GM23338 (cell line): Measurements from ENCODE around the gene CNNM2. TPM values are rescaled to one million over a fixed set of nuclear protein-coding genes. Genes with fewer than 3 reads are reported as not detected.

Source experiments
- ATAC-seq: fragments of 200-7000 bp; cut with Tn5 transposase; 3 replicates; pipeline ENCODE4 v1.9.1; 2020
- DNase-seq: peaks from one replicate; pipeline ENCODE4 v3.0.0-alpha.2; 2015; ENCODE audit warnings: low spot score
- H2AFZ ChIP-seq: fragments of 200-600 bp; sonication (generic); 2 replicates; pipeline ENCODE4 v1.8.0; 2016; ENCODE audit warnings: antibody characterized with exemption, mild to moderate bottlenecking, moderate library complexity
- H3F3A ChIP-seq: fragments of 200-600 bp; sonication (generic); replicated peaks from 2 replicates; pipeline ENCODE4 v1.8.0; 2017; ENCODE audit warnings: antibody characterized with exemption, mixed run types, low read depth
- H3K27ac ChIP-seq: fragments of 200-600 bp; sonication (generic); 2 replicates; pipeline ENCODE4 v1.6.1; 2016; ENCODE audit warnings: low read depth
- H3K27me3 ChIP-seq: fragments of 200-600 bp; sonication (generic); 2 replicates; pipeline ENCODE4 v1.8.0; 2016; ENCODE audit warnings: mild to moderate bottlenecking, mixed run types, moderate library complexity; ENCODE audit not compliant: insufficient read depth
- H3K36me3 ChIP-seq: fragments of 200-600 bp; sonication (generic); 2 replicates; pipeline ENCODE4 v1.8.0; 2016; ENCODE audit warnings: mild to moderate bottlenecking; ENCODE audit not compliant: insufficient read depth
- H3K4me1 ChIP-seq: fragments of 200-600 bp; sonication (generic); 2 replicates; pipeline ENCODE4 v1.8.0; 2016; ENCODE audit warnings: mild to moderate bottlenecking, moderate library complexity; ENCODE audit not compliant: insufficient read depth
- H3K4me2 ChIP-seq: fragments of 200-600 bp; sonication (generic); 2 replicates; pipeline ENCODE4 v1.7.1; 2017; ENCODE audit warnings: mixed run types
- H3K4me3 ChIP-seq: fragments of 200-600 bp; sonication (generic); 2 replicates; pipeline ENCODE4 v1.6.1; 2016; ENCODE audit warnings: mixed run types
- H3K79me2 ChIP-seq: fragments of 200-600 bp; sonication (generic); replicated peaks from 2 replicates; pipeline ENCODE4 v1.8.0; 2017; ENCODE audit warnings: mild to moderate bottlenecking; ENCODE audit not compliant: insufficient read depth
- H3K9me2 ChIP-seq: fragments of 200-600 bp; sonication (generic); 2 replicates; pipeline ENCODE4 v1.8.0; 2017; ENCODE audit not compliant: insufficient read depth
- H4K20me1 ChIP-seq: fragments of 200-600 bp; sonication (generic); replicated peaks from 2 replicates; pipeline ENCODE4 v1.8.0; 2017; ENCODE audit warnings: mild to moderate bottlenecking; ENCODE audit not compliant: insufficient read depth
- H3K27ac Mint-ChIP-seq: 2 replicates; pipeline ENCODE4 v1.8.0; 2020; ENCODE audit warnings: inconsistent platforms, mild to moderate bottlenecking, moderate library complexity, mixed read lengths
- H3K27me3 Mint-ChIP-seq: 3 replicates; pipeline ENCODE4 v1.8.0; 2022; ENCODE audit warnings: low read depth, mild to moderate bottlenecking, moderate library complexity, mixed read lengths, inconsistent platforms; ENCODE audit not compliant: insufficient read depth, poor library complexity
- H3K36me3 Mint-ChIP-seq: 3 replicates; pipeline ENCODE4 v1.8.0; 2021; ENCODE audit warnings: low read depth, mild to moderate bottlenecking, inconsistent platforms, moderate library complexity, mixed read lengths
- H3K4me1 Mint-ChIP-seq: 3 replicates; pipeline ENCODE4 v1.8.0; 2020; ENCODE audit warnings: mild to moderate bottlenecking, inconsistent platforms, mixed read lengths
- H3K4me3 Mint-ChIP-seq: 3 replicates; pipeline ENCODE4 v1.8.0; 2021; ENCODE audit warnings: moderate library complexity, mild to moderate bottlenecking, inconsistent platforms, mixed read lengths
- H3K9me3 Mint-ChIP-seq: 3 replicates; pipeline ENCODE4 v1.8.0; 2020; ENCODE audit warnings: moderate library complexity, mild to moderate bottlenecking, inconsistent platforms, mixed read lengths
- CREB1 ChIP-seq: fragments of 250-450 bp; sonication (Bioruptor Pico); IDR thresholded peaks from 2 replicates; pipeline ENCODE4 v1.5.0; 2020; ENCODE audit warnings: low read depth, mild to moderate bottlenecking, moderate library complexity
- CTCF ChIP-seq, 2 experiments: fragments of 200-600 bp in 1 of 2; sonication (generic) in 1 of 2; conservative IDR thresholded peaks; 2 replicates each; pipeline versions ENCODE4 v1.5.1 to v1.6.1; 2016 to 2017; ENCODE audit warnings: antibody characterized with exemption in 2 of 2, low read depth in 2 of 2, mild to moderate bottlenecking in 2 of 2, moderate library complexity in 1 of 2
- ETS1 ChIP-seq: IDR thresholded peaks from 2 replicates; pipeline ENCODE4 v1.6.1; 2016; ENCODE audit warnings: antibody characterized with exemption
- EZH2phosphoT487 ChIP-seq: fragments of 200-600 bp; sonication (generic); IDR thresholded peaks from one replicate; pipeline ENCODE4 v1.8.1; 2018; ENCODE audit warnings: antibody characterized with exemption; ENCODE audit not compliant: unreplicated experiment
- JUNB ChIP-seq: IDR thresholded peaks from one replicate; pipeline ENCODE4 v1.6.1; 2016; ENCODE audit warnings: antibody characterized with exemption; ENCODE audit not compliant: unreplicated experiment
- REST ChIP-seq: IDR thresholded peaks from one replicate; pipeline ENCODE4 v1.6.1; 2018; ENCODE audit warnings: antibody characterized with exemption; ENCODE audit not compliant: unreplicated experiment
- STAT1 ChIP-seq: IDR thresholded peaks from one replicate; pipeline ENCODE4 v1.6.1; 2016; ENCODE audit warnings: antibody characterized with exemption; ENCODE audit not compliant: unreplicated experiment
- ZNF114 ChIP-seq: fragments of 250-450 bp; sonication (Bioruptor Pico); IDR thresholded peaks from 2 replicates; pipeline ENCODE4 v1.5.0; 2020; ENCODE audit warnings: mild to moderate bottlenecking, moderate library complexity
- ZNF331 ChIP-seq: fragments of 250-450 bp; sonication (Bioruptor Pico); IDR thresholded peaks from 2 replicates; pipeline ENCODE4 v1.5.0; 2020; ENCODE audit warnings: low read depth, mild to moderate bottlenecking, moderate library complexity
- polyA plus RNA-seq: library from polyadenylated mRNA; unstranded; fragments of >200 nt; fragmentation: Nextera tagmentation; extraction: Ambion mirVana; gene quantifications from 2 replicates; pipeline ENCODE4 v1.2.1, GENCODE V29; 2016
- total RNA-seq: library from RNA; depleted of rRNA; stranded (reverse); fragments of >200 nt; shearing (Covaris generic); gene quantifications from 2 replicates; pipeline ENCODE4 v1.2.3, GENCODE V29; 2014

The CNNM2 gene
- total and polyA plus RNA-seq, 2 experiments from 2014 or later, result 4.5 to 31.3 TPM

- Mint-ChIP-seq H3K36me3 (peaks cover 18% of the 10 kb centered on the region), H3K27me3 (peaks cover 1% of the 10 kb centered on the region), H3K4me3 (no peak overlapping the region), H3K4me1 (peaks cover 6% of the 10 kb centered on the region; the same call in 2 of the 3 replicates), H3K9me3 (peaks cover 11% of the 10 kb centered on the region), H3K27ac (no peak overlapping the region)
- ATAC-seq (no peak), DNase-seq (no peak)
- Histone ChIP-seq H3K27me3 (no peaks in the 10 kb centered on the region), H3F3A (no peaks in the 10 kb centered on the region), H3K4me3 (no peak overlapping the region), H3K4me1 (0 out of 2 replicates have a peak, but pooled peaks cover 3% of the 10 kb centered on the region), H3K9me2 (no peaks in the 10 kb centered on the region), H3K36me3 (no peaks in the 10 kb centered on the region; the same call in 1 of the 2 replicates), H3K27ac (no peak overlapping the region), H3K4me2 (no peak overlapping the region), H2AFZ (no peak overlapping the region), H3K79me2 (no peaks in the 10 kb centered on the region), H4K20me1 (peaks cover 14% of the 10 kb centered on the region)
- no peak for TF ChIP-seq ETS1
- TF ChIP-seq STAT1, result no peak
Observed at GRCh38 chr10:103125323-103126267, 207.5 kb downstream of the CNNM2 start.

- Histone ChIP-seq H3F3A (no peaks in the 10 kb centered on the region), H3K4me3 (no peak overlapping the region), H4K20me1 (peaks cover 9% of the 10 kb centered on the region; the same call in 1 of the 2 replicates), H3K27me3 (no peaks in the 10 kb centered on the region), H3K9me2 (no peaks in the 10 kb centered on the region), H3K4me2 (no peak overlapping the region), H3K4me1 (0 out of 2 replicates have a peak, but pooled peaks cover 3% of the 10 kb centered on the region), H3K79me2 (no peaks in the 10 kb centered on the region), H2AFZ (no peak overlapping the region), H3K36me3 (no peaks in the 10 kb centered on the region; the same call in 1 of the 2 replicates), H3K27ac (no peak overlapping the region)
- H3K27me3 Mint-ChIP-seq, result peaks cover 4% of the 10 kb centered on the region
- H3K36me3 Mint-ChIP-seq, result peaks cover 33% of the 10 kb centered on the region
- no peak overlapping the region for H3K4me3 Mint-ChIP-seq
- peaks cover 18% of the 10 kb centered on the region for H3K9me3 Mint-ChIP-seq
- ATAC-seq (no peak), DNase-seq (no peak)
- H3K27ac Mint-ChIP-seq, result no peak overlapping the region
- peaks cover 6% of the 10 kb centered on the region; the same call in 2 of the 3 replicates for H3K4me1 Mint-ChIP-seq
- TF ChIP-seq REST (no peak), ZNF331 (CRISPR knock-in tag) (no peak), CTCF (conservative IDR thresholded peaks at IDR 0.05; ENCODE audit: low read depth in 2 of 2) (no peak), ETS1 (no peak), ZNF114 (CRISPR knock-in tag) (no peak), STAT1 (no peak), EZH2phosphoT487 (no peak), CREB1 (CRISPR knock-in tag) (no peak), JUNB (no peak)
Observed at GRCh38 chr10:103127241-103127640, 209.1 kb downstream of the CNNM2 start.
